MM.1S (cell line): Measurements from ENCODE around the gene PATJ.
"Not testable (repeated sequence)": the region's sequence is repeated elsewhere in the genome, so short reads cannot be mapped to it uniquely, and the experiment has no call there.

Experiments used
- DNase-seq: peaks from one replicate; pipeline ENCODE4 v3.0.0-alpha.2; 2015
- H2AFZ ChIP-seq: fragments of 300-600 bp; sonication (generic); 2 replicates; pipeline ENCODE4 v1.6.0; 2016; ENCODE audit warnings: antibody characterized with exemption, low read length
- H3F3A ChIP-seq: fragments of 300-600 bp; sonication (generic); 2 replicates; pipeline ENCODE4 v1.6.1; 2016; ENCODE audit warnings: mild to moderate bottlenecking, antibody characterized with exemption, low read length, moderate library complexity, mixed read lengths; ENCODE audit not compliant: insufficient read depth
- H3K27ac ChIP-seq: fragments of 300-600 bp; sonication (generic); 2 replicates; pipeline ENCODE4 v1.5.1; 2016; ENCODE audit warnings: mild to moderate bottlenecking, low read length
- H3K27me3 ChIP-seq: fragments of 300-600 bp; sonication (generic); replicated peaks from 2 replicates; pipeline ENCODE4 v1.6.0; 2016; ENCODE audit warnings: low read length; ENCODE audit not compliant: insufficient read depth
- H3K36me3 ChIP-seq: fragments of 300-600 bp; sonication (generic); replicated peaks from 2 replicates; pipeline ENCODE4 v1.6.1; 2016; ENCODE audit warnings: mild to moderate bottlenecking, low read length, mixed read lengths; ENCODE audit not compliant: insufficient read depth
- H3K4me1 ChIP-seq: fragments of 300-600 bp; sonication (generic); 2 replicates; pipeline ENCODE4 v1.6.1; 2016; ENCODE audit warnings: low read length, mixed read lengths
- H3K4me2 ChIP-seq: fragments of 300-600 bp; sonication (generic); 2 replicates; pipeline ENCODE4 v1.6.0; 2016; ENCODE audit warnings: low read depth, low read length
- H3K4me3 ChIP-seq: fragments of 300-600 bp; sonication (generic); 2 replicates; pipeline ENCODE4 v1.5.1; 2016; ENCODE audit warnings: low read length, mixed read lengths
- H3K79me2 ChIP-seq: fragments of 300-600 bp; sonication (generic); 2 replicates; pipeline ENCODE4 v1.6.1; 2016; ENCODE audit warnings: mixed run types, low read length, mixed read lengths
- H3K9ac ChIP-seq: fragments of 300-600 bp; sonication (generic); 2 replicates; pipeline ENCODE4 v1.6.1; 2016; ENCODE audit warnings: low read length, mixed read lengths
- H3K9me2 ChIP-seq: fragments of 300-600 bp; sonication (generic); replicated peaks from 2 replicates; pipeline ENCODE4 v1.6.1; 2016; ENCODE audit warnings: mild to moderate bottlenecking, low read length, mixed read lengths; ENCODE audit not compliant: insufficient read depth
- H3K9me3 ChIP-seq: fragments of 300-600 bp; sonication (generic); replicated peaks from 2 replicates; pipeline ENCODE4 v1.6.1; 2016; ENCODE audit warnings: mild to moderate bottlenecking, low read length, mixed read lengths; ENCODE audit not compliant: insufficient read depth
- H4K20me1 ChIP-seq: fragments of 300-600 bp; sonication (generic); 2 replicates; pipeline ENCODE4 v1.6.1; 2016; ENCODE audit warnings: mild to moderate bottlenecking, low read length, moderate library complexity, mixed read lengths; ENCODE audit not compliant: insufficient read depth
- EZH2 ChIP-seq: fragments of 300-600 bp; sonication (generic); optimal IDR thresholded peaks from 2 replicates; pipeline ENCODE3; 2017; ENCODE audit warnings: low read depth, mild to moderate bottlenecking, antibody characterized with exemption, low read length, mixed read lengths
- EZH2phosphoT487 ChIP-seq: fragments of 300-600 bp; sonication (generic); IDR thresholded peaks from 2 replicates; pipeline ENCODE4 v1.6.1; 2018; ENCODE audit warnings: antibody characterized with exemption, low read length
- TF ChIP-seq, protein P1 (sequence below): fragments of 300-600 bp; sonication (generic); IDR thresholded peaks from 2 replicates; pipeline ENCODE4 v1.5.1; 2016; ENCODE audit warnings: antibody characterized with exemption, low read length, mixed read lengths

Gene PATJ

DNA sequence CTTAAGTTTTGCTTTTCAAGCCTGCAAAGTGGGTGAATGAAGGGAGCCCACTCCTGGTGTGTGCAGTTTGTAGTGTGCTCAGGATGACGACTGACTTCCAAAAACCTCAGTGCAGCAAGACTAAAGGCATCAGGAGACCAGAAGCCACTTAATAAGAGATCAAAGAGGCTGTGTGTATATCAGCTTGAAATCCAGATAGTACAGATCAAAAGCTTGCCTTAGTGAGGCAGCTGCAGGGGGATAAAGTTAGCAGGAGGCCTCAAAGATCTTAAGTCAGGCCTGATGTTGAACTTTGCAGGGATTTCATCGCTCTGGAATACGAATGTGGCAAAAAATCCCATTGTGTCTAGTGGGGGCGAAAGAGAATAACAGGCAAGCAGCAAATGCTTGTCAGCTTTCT, 99.8 kb downstream of the PATJ start:
- Histone ChIP-seq H2AFZ (no peak overlapping the region), H3F3A (no peaks in the 10 kb centered on the region), H3K9ac (no peak overlapping the region), H3K4me3 (no peak overlapping the region), H3K4me2 (no peak overlapping the region), H3K36me3 (no peaks in the 10 kb centered on the region), H4K20me1 (no peaks in the 10 kb centered on the region), H3K4me1 (no peaks in the 10 kb centered on the region), H3K79me2 (no peaks in the 10 kb centered on the region), H3K27me3 (no peaks in the 10 kb centered on the region), H3K27ac (no peak overlapping the region), H3K9me3 (no peaks in the 10 kb centered on the region), H3K9me2 (no peaks in the 10 kb centered on the region)
- TF ChIP-seq EZH2phosphoT487 (no peak), EZH2 (no peak)
- TF ChIP-seq, protein P1, sequence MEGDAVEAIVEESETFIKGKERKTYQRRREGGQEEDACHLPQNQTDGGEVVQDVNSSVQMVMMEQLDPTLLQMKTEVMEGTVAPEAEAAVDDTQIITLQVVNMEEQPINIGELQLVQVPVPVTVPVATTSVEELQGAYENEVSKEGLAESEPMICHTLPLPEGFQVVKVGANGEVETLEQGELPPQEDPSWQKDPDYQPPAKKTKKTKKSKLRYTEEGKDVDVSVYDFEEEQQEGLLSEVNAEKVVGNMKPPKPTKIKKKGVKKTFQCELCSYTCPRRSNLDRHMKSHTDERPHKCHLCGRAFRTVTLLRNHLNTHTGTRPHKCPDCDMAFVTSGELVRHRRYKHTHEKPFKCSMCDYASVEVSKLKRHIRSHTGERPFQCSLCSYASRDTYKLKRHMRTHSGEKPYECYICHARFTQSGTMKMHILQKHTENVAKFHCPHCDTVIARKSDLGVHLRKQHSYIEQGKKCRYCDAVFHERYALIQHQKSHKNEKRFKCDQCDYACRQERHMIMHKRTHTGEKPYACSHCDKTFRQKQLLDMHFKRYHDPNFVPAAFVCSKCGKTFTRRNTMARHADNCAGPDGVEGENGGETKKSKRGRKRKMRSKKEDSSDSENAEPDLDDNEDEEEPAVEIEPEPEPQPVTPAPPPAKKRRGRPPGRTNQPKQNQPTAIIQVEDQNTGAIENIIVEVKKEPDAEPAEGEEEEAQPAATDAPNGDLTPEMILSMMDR: no peak
- DNase-seq: no peak

DNA sequence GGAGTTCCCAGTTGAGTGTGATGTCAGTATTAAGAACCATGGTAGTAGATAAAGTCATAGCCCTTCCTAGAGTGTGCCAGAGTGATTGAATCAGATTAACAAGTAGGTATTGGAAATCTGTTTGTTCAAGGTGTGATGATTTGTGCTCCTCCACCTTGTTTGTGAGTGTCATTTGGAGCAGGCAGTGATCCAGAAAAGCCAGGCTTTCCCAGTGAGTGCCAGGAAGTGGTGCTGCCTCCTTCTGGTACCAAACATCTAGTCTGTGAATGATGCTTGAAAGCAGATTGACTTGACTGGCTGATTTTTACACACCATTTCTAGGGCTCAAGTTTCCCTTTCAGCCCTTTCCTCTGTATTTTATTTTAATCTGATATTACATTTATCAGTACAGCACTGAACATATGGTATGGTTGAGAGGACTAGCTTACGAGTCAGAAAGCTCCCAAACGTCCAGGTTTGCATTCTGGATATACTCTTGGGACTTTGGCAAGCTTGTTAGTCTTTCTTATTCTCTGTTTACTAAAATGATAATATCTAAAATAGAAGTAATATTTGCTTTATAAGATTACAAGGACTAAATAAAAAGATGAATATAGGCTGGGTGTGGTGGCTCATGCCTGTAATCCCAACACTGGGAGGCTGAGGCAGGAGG, 100.7 kb downstream of the PATJ start:
- H3K4me1 ChIP-seq: no peaks in the 10 kb centered on the region
- H3K79me2 ChIP-seq: no peaks in the 10 kb centered on the region
- no peaks in the 10 kb centered on the region for H3K9me3 ChIP-seq
- TF ChIP-seq EZH2phosphoT487 (no peak), EZH2 (no peak)
- TF ChIP-seq, protein P1: no peak
- no peak overlapping the region for H2AFZ ChIP-seq
- no peaks in the 10 kb centered on the region for H4K20me1 ChIP-seq
- no peaks in the 10 kb centered on the region for H3K9me2 ChIP-seq
- H3K4me3 ChIP-seq: no peak overlapping the region
- no peaks in the 10 kb centered on the region for H3K27me3 ChIP-seq
- H3K9ac ChIP-seq: no peak overlapping the region
- H3K36me3 ChIP-seq: no peaks in the 10 kb centered on the region
- DNase-seq: no peak
- no peaks in the 10 kb centered on the region for H3F3A ChIP-seq
- no peak overlapping the region for H3K4me2 ChIP-seq
- no peak overlapping the region for H3K27ac ChIP-seq

DNA sequence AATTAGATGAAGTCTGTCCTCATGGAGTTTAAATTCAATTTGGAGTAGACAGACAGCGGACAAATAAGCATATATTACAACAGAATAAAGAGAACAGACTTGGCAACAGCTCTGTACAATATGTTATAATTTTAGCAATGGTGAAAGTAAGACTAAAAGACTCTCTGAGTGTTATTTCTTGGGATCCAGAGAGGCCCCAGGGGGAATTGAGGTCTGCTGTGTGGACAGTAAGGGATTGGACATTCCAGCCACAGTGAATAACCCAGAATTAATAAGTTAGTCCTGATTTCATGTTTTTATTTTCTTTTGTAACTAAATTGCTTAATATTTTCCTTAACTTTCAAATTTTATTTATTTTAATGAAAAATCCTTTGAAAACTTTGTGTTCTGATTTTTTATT, 101.7 kb downstream of the PATJ start:
- H3K4me2 ChIP-seq: no peak overlapping the region
- DNase-seq: no peak
- no peaks in the 10 kb centered on the region for H4K20me1 ChIP-seq
- H3K9ac ChIP-seq: no peak overlapping the region
- H3K27me3 ChIP-seq: no peaks in the 10 kb centered on the region
- H2AFZ ChIP-seq: no peak overlapping the region
- no peak overlapping the region for H3K27ac ChIP-seq
- no peaks in the 10 kb centered on the region for H3K79me2 ChIP-seq
- TF ChIP-seq EZH2 (no peak), EZH2phosphoT487 (no peak)
- TF ChIP-seq, protein P1: no peak
- H3K9me3 ChIP-seq: no peaks in the 10 kb centered on the region
- H3K4me3 ChIP-seq: no peak overlapping the region
- no peaks in the 10 kb centered on the region for H3K36me3 ChIP-seq
- H3F3A ChIP-seq: no peaks in the 10 kb centered on the region
- no peaks in the 10 kb centered on the region for H3K9me2 ChIP-seq
- H3K4me1 ChIP-seq: no peaks in the 10 kb centered on the region

DNA sequence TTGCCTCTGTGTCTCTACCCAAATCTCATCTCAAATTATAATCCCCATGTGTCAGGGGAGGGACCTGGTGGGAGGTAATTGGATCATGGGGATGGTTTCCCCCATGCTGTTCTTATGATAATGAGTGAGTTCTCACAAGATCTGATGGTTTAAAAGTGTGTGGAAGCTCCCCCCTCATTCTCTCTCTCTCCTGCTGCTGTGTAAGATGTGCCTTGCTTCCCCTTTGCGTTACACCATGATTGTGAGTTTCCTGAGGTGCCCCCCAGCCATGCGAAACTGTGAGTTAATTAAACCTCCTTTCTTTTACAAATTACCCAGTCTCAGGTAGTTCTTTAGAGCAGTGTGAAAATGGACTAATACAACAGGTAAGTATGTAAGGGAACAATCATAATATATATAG, 102.4 kb downstream of the PATJ start:
- not testable (repeated sequence) for H3K4me2 ChIP-seq, H4K20me1 ChIP-seq, H3K9me2 ChIP-seq, H3K36me3 ChIP-seq, H3K4me3 ChIP-seq, H3F3A ChIP-seq, DNase-seq, H2AFZ ChIP-seq, H3K9ac ChIP-seq, H3K79me2 ChIP-seq, H3K4me1 ChIP-seq, H3K9me3 ChIP-seq, H3K27ac ChIP-seq, H3K27me3 ChIP-seq
